ENCODE data around the gene TKTL1.

Gene TKTL1

DNA sequence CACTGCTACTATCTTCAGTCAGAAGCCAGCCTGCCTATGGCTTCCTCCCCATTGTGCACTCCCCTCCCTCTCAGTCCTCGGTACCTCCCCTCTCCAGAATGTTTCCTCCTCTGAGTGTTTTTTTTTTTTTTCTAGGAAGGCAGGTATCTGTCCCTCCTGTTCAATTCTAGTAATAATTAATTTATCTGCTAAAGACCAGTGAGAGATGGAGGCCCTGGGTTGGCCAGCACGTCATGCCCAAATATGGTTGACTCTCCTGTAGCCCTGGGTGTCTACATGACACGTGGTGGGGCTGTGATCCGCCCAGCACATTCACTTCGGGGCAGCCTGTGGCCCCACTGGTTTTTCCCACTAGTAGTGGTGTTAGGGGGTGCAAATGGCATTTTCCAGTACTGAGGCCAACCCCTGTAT, 77.0 kb downstream of the TKTL1 start:
- no peaks in the 10 kb centered on the region for H3K27me3 ChIP-seq (ENCODE audit: insufficient read depth, low read length, poor library complexity, severe bottlenecking)
- peaks cover 2% of the 10 kb centered on the region; the same call in 1 of the 2 replicates for H3K36me3 ChIP-seq (ENCODE audit: insufficient read depth, low read length)
- H3K4me2 ChIP-seq (ENCODE audit: low read depth, low read length, poor library complexity, severe bottlenecking), result peak overlapping the region; percentile 75
- H3K4me1 ChIP-seq (ENCODE audit: insufficient read depth, low read length, poor library complexity, severe bottlenecking), result peaks cover 21% of the 10 kb centered on the region
- no peaks in the 10 kb centered on the region for H3K9me3 ChIP-seq (ENCODE audit: insufficient read depth, low read depth, low read length)
- H3K79me2 ChIP-seq (ENCODE audit: insufficient read depth, low read length), result peaks cover 34% of the 10 kb centered on the region
- H4K20me1 ChIP-seq (ENCODE audit: insufficient read depth, low read length, poor library complexity, severe bottlenecking), result peaks cover 17% of the 10 kb centered on the region
- no peak overlapping the region for H2AFZ ChIP-seq (ENCODE audit: low read length)
- TF ChIP-seq, protein P1, sequence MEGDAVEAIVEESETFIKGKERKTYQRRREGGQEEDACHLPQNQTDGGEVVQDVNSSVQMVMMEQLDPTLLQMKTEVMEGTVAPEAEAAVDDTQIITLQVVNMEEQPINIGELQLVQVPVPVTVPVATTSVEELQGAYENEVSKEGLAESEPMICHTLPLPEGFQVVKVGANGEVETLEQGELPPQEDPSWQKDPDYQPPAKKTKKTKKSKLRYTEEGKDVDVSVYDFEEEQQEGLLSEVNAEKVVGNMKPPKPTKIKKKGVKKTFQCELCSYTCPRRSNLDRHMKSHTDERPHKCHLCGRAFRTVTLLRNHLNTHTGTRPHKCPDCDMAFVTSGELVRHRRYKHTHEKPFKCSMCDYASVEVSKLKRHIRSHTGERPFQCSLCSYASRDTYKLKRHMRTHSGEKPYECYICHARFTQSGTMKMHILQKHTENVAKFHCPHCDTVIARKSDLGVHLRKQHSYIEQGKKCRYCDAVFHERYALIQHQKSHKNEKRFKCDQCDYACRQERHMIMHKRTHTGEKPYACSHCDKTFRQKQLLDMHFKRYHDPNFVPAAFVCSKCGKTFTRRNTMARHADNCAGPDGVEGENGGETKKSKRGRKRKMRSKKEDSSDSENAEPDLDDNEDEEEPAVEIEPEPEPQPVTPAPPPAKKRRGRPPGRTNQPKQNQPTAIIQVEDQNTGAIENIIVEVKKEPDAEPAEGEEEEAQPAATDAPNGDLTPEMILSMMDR (conservative IDR thresholded peaks at IDR 0.05; ENCODE audit: low read length), result no peak
- no peak for TF ChIP-seq EZH2phosphoT487 (IDR thresholded peaks at IDR 0.05; ENCODE audit: borderline replicate concordance)
- no peaks in the 10 kb centered on the region for H3K9me2 ChIP-seq (replicated peaks; ENCODE audit: low read depth, low read length)
- peak overlapping the region; percentile 97 for H3K4me3 ChIP-seq (ENCODE audit: low read length, poor library complexity, severe bottlenecking)
- no peaks in the 10 kb centered on the region for H3F3A ChIP-seq (ENCODE audit: low read depth)
- peak overlapping the region; percentile 76 for H3K9ac ChIP-seq (ENCODE audit: low read depth, low read length, poor library complexity, severe bottlenecking)

DNA sequence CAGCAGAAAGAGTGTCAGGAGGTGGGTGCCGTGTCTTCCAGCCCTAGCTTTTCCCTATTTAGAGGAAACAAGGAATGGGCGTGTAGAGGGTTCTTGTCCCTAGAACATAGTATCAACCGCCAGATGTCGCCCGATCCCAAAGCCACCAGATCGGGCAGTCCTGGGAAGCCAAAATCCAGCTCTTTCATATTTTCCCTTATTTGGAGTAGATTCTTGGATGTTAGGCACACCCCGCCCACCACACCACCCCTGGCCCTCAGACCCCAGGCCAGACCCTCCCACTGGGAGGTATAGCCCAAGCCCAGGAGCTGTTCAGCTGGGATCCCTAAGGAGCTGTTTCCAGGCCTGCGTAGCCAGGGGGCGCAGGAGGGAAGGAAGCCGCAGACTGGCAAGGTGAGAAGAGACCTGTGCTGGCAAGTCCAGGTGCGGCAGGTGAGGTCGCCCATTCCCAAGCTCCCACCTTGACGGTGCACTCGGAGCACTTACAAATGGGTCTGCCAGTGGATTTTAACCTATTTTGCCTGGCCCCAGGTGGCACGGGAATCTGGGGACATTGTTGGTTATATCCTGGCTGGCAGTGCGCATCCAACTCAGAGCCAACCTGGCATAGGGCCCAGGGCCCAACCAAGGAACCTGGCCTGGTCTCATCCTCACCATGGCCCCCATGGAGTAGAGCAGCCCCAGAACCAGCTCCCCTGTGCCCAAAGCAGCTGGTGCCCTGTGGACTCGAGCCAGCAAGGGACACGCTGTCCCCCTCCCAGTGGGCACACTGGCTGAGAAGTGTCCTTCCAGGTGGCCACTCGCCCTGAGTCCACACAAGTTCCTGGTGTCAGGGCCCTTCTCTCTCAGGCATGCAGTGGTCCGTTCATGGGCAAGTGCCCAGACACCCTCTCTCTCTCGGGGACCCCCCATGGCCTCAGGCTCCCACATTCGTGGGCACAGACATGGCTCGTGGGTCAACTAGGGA, 78.0 kb downstream of the TKTL1 start:
- Histone ChIP-seq H3K9ac (ENCODE audit: low read depth, low read length, poor library complexity, severe bottlenecking) (no peak overlapping the region), H3K27me3 (ENCODE audit: insufficient read depth, low read length, poor library complexity, severe bottlenecking) (no peaks in the 10 kb centered on the region), H3K79me2 (ENCODE audit: insufficient read depth, low read length) (peaks cover 24% of the 10 kb centered on the region), H3K36me3 (ENCODE audit: insufficient read depth, low read length) (no peaks in the 10 kb centered on the region), H3K9me2 (replicated peaks; ENCODE audit: low read depth, low read length) (no peaks in the 10 kb centered on the region), H3K4me1 (ENCODE audit: insufficient read depth, low read length, poor library complexity, severe bottlenecking) (peaks cover 13% of the 10 kb centered on the region), H3K9me3 (ENCODE audit: insufficient read depth, low read depth, low read length) (no peaks in the 10 kb centered on the region), H3K4me3 (ENCODE audit: low read length, poor library complexity, severe bottlenecking) (no peak overlapping the region), H4K20me1 (ENCODE audit: insufficient read depth, low read length, poor library complexity, severe bottlenecking) (peaks cover 7% of the 10 kb centered on the region), H3F3A (ENCODE audit: low read depth) (no peaks in the 10 kb centered on the region), H2AFZ (ENCODE audit: low read length) (no peak overlapping the region), H3K4me2 (ENCODE audit: low read depth, low read length, poor library complexity, severe bottlenecking) (peak overlapping the region; percentile 75)
- no peak for TF ChIP-seq EZH2phosphoT487 (IDR thresholded peaks at IDR 0.05; ENCODE audit: borderline replicate concordance)
- TF ChIP-seq, protein P1 (conservative IDR thresholded peaks at IDR 0.05; ENCODE audit: low read length), result peak; percentile 57

DNA sequence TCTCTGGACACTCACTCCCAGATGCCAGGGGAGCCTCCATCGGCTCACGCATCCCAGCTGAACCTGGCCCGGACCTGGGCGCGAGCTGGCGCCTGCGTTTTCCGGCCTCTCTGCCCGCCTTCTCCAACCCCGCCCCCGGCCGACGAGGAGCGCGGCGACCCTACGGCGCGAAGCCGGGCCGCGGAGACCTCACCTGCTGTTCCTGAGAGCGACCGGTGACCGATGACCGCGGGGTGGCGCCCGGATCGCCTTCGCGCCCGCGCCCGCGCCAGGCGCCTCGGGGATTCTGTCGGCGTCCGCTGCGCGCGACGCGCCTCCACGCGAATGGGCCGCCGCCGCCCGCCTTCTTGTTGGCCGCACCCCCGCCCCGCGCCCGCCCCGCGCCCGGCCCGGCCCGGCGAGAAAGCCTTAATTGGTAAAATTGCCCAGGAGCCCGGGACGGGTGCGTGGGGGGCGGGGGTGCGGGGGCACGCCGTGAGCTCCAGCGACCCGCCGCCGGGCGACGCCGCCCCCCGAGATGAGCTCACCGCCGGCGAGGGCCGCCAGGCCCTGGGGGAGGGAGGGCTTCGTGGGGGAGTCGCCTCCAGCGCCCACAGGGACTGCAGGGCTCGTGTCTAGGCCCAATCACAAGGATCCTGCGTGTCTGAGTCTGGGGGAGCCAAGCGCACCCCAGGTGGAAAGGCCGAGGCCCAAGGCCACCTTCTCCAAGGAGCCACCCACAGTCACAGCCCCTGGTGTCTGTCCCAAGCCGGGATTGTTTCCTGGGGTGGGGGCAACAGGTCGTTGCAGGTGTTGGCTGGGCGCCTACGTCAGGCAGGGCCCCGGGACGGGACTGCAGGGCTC, 78.9 kb downstream of the TKTL1 start, which contains the start of gene FLNA:
Gene FLNA (minus strand): TSS at position 322 of the 843 bp plus-strand sequence. CDS start 3,389 bp downstream, outside the sequence.
- H3F3A ChIP-seq (ENCODE audit: low read depth), result no peaks in the 10 kb centered on the region
- no peaks in the 10 kb centered on the region for H3K36me3 ChIP-seq (ENCODE audit: insufficient read depth, low read length)
- no peaks in the 10 kb centered on the region for H3K9me2 ChIP-seq (replicated peaks; ENCODE audit: low read depth, low read length)
- no peak for TF ChIP-seq EZH2phosphoT487 (IDR thresholded peaks at IDR 0.05; ENCODE audit: borderline replicate concordance)
- TF ChIP-seq, protein P1 (conservative IDR thresholded peaks at IDR 0.05; ENCODE audit: low read length), result no peak
- no peak within 1 kb of the TSS for H2AFZ ChIP-seq (ENCODE audit: low read length)
- peaks cover 4% of the 10 kb centered on the region for H4K20me1 ChIP-seq (ENCODE audit: insufficient read depth, low read length, poor library complexity, severe bottlenecking)
- H3K27me3 ChIP-seq (ENCODE audit: insufficient read depth, low read length, poor library complexity, severe bottlenecking), result no peaks in the 10 kb centered on the region
- no peaks in the 10 kb centered on the region for H3K9me3 ChIP-seq (ENCODE audit: insufficient read depth, low read depth, low read length)
- peaks cover 13% of the 10 kb centered on the region for H3K4me1 ChIP-seq (ENCODE audit: insufficient read depth, low read length, poor library complexity, severe bottlenecking)
- no peak within 1 kb of the TSS for H3K4me3 ChIP-seq (ENCODE audit: low read length, poor library complexity, severe bottlenecking)
- H3K79me2 ChIP-seq (ENCODE audit: insufficient read depth, low read length), result peaks cover 19% of the 10 kb centered on the region
- H3K9ac ChIP-seq (ENCODE audit: low read depth, low read length, poor library complexity, severe bottlenecking), result no peak within 1 kb of the TSS
- H3K4me2 ChIP-seq (ENCODE audit: low read depth, low read length, poor library complexity, severe bottlenecking), result peak within 1 kb of the TSS; percentile 75
